CD14-positive monocyte (primary cell): Measurements from ENCODE around the gene SETD1B. TPM values are rescaled to one million over a fixed set of nuclear protein-coding genes. Genes with fewer than 3 reads are reported as not detected.

Experiments used
- DNase-seq, 3 donors: peaks; one replicate each; pipeline ENCODE4 v3.0.0-alpha.2; 2011 to 2022
- H2AFZ ChIP-seq: 2 replicates; pipeline ENCODE4 v1.6.0; 2012; ENCODE audit warnings: mild to moderate bottlenecking, low read depth, low read length, inconsistent platforms; ENCODE audit not compliant: insufficient read depth, poor library complexity, severe bottlenecking
- H3K27ac ChIP-seq, 2 donors: 1 replicate in 1 of 2; 2 replicates in 1 of 2; pipeline ENCODE4 v1.5.1; 2012 to 2013; ENCODE audit warnings: low read length in 2 of 2, control low read depth in 1 of 2, inconsistent platforms in 1 of 2, low read depth in 1 of 2, mild to moderate bottlenecking in 1 of 2
- H3K27me3 ChIP-seq, 2 donors: one replicate each; pipeline versions ENCODE4 v1.6.0 to v1.6.1; 2011 to 2013; ENCODE audit warnings: low read length in 2 of 2; ENCODE audit not compliant: control insufficient read depth in 2 of 2, insufficient read depth in 2 of 2
- H3K36me3 ChIP-seq, 2 donors: replicated peaks in 1 of 2; 1 replicate in 1 of 2; 2 replicates in 1 of 2; pipeline versions ENCODE4 v1.5.1 to v1.6.1; 2012 to 2013; ENCODE audit warnings: low read length in 2 of 2, control low read depth in 1 of 2, inconsistent platforms in 1 of 2, mild to moderate bottlenecking in 1 of 2; ENCODE audit not compliant: insufficient read depth in 2 of 2, control insufficient read depth in 1 of 2
- H3K4me1 ChIP-seq, 2 donors: 1 replicate in 1 of 2; 2 replicates in 1 of 2; pipeline versions ENCODE4 v1.5.1 to v1.6.1; 2012 to 2013; ENCODE audit warnings: low read length in 2 of 2, control low read depth in 1 of 2, inconsistent platforms in 1 of 2, mild to moderate bottlenecking in 1 of 2, moderate library complexity in 1 of 2; ENCODE audit not compliant: insufficient read depth in 2 of 2, control insufficient read depth in 1 of 2
- H3K4me2 ChIP-seq: replicated peaks from 2 replicates; pipeline ENCODE3; 2012; ENCODE audit warnings: low read length, moderate library complexity, mild to moderate bottlenecking; ENCODE audit not compliant: poor library complexity, severe bottlenecking; ENCODE audit errors: extremely low read depth
- H3K4me3 ChIP-seq, 3 experiments: fragments of 200-600 bp in 1 of 3; sonication (generic) in 1 of 3; replicated peaks in 1 of 3; 1 replicate in 2 of 3; 2 replicates in 1 of 3; pipeline ENCODE4 v1.5.1; 2011 to 2013; ENCODE audit warnings: low read length in 3 of 3, mild to moderate bottlenecking in 3 of 3, control low read depth in 2 of 3, low read depth in 2 of 3, inconsistent platforms in 1 of 3, moderate library complexity in 1 of 3
- H3K79me2 ChIP-seq: 2 replicates; pipeline ENCODE4 v1.6.0; 2012; ENCODE audit warnings: mild to moderate bottlenecking, control low read depth, inconsistent platforms, low read length, moderate library complexity; ENCODE audit not compliant: insufficient read depth
- H3K9ac ChIP-seq: 2 replicates; pipeline ENCODE4 v1.6.0; 2017; ENCODE audit warnings: low read length, mild to moderate bottlenecking; ENCODE audit not compliant: insufficient read depth, poor library complexity, severe bottlenecking
- H3K9me3 ChIP-seq, 2 donors: replicated peaks in 1 of 2; 1 replicate in 1 of 2; 2 replicates in 1 of 2; pipeline versions ENCODE4 v1.5.1 to v1.6.1; 2012 to 2013; ENCODE audit warnings: low read length in 2 of 2, control low read depth in 1 of 2; ENCODE audit not compliant: control insufficient read depth in 1 of 2, insufficient read depth in 1 of 2
- H4K20me1 ChIP-seq: 2 replicates; pipeline ENCODE4 v1.6.0; 2012; ENCODE audit warnings: mild to moderate bottlenecking, low read length, control low read depth, moderate library complexity; ENCODE audit not compliant: insufficient read depth
- H3K27ac Mint-ChIP-seq, 7 donors: one replicate each; pipeline ENCODE4 v1.8.0; 2020; ENCODE audit warnings: mild to moderate bottlenecking in 7 of 7, mixed read lengths in 7 of 7, moderate library complexity in 6 of 7, inconsistent platforms in 2 of 7
- H3K27me3 Mint-ChIP-seq, 3 donors: one replicate each; pipeline ENCODE4 v1.8.0; 2021 to 2022; ENCODE audit warnings: low read depth in 3 of 3, mild to moderate bottlenecking in 3 of 3, mixed read lengths in 3 of 3, moderate library complexity in 3 of 3, inconsistent platforms in 1 of 3
- H3K36me3 Mint-ChIP-seq, 2 donors: one replicate each; pipeline ENCODE4 v1.8.0; 2020; ENCODE audit warnings: mixed read lengths in 2 of 2, inconsistent platforms in 1 of 2, mild to moderate bottlenecking in 1 of 2
- H3K4me1 Mint-ChIP-seq: one replicate; pipeline ENCODE4 v1.8.0; 2020; ENCODE audit warnings: mild to moderate bottlenecking, mixed read lengths
- H3K4me3 Mint-ChIP-seq, 2 donors: one replicate each; pipeline ENCODE4 v1.8.0; 2020; ENCODE audit warnings: mild to moderate bottlenecking in 2 of 2, mixed read lengths in 2 of 2, moderate library complexity in 1 of 2
- H3K9me3 Mint-ChIP-seq, 7 donors: one replicate each; pipeline ENCODE4 v1.8.0; 2020 to 2022; ENCODE audit warnings: mixed read lengths in 7 of 7, mild to moderate bottlenecking in 6 of 7, moderate library complexity in 6 of 7, inconsistent platforms in 2 of 7
- WGBS: methylation state at CpG from one replicate; pipeline ENCODE4 v1.1.5; 2013; ENCODE audit warnings: missing lambda C conversion rate; ENCODE audit not compliant: insufficient coverage; 5-methylcytosine and 5-hydroxymethylcytosine counted together
- intact Hi-C, 2 donors: fragments of 100-400 bp; cut with micrococcal nuclease; formaldehyde crosslinking; loops; one replicate each; pipeline versions ENCODE4 v1.15.0 to v1.15.1; 2023
- polyA plus RNA-seq, 3 donors: library from polyadenylated mRNA; depleted of rRNA in 1 of 3; unstranded in 2 of 3; stranded (reverse) in 1 of 3; fragments of 300-500 nt in 2 of 3; fragments of >200 nt in 1 of 3; fragmentation: Illumina TruSeq in 2 of 3; gene quantifications; 1 replicate in 2 of 3; 2 replicates in 1 of 3; pipeline ENCODE4 v1.2.3, GENCODE V29; 2012 to 2021
- TF ChIP-seq, protein P1 (sequence below): fragments of 200-600 bp; IDR thresholded peaks from one replicate; pipeline ENCODE4 v1.8.0; 2022; ENCODE audit warnings: antibody characterized with exemption, mild to moderate bottlenecking

SETD1B gene
- polyA plus RNA-seq, 3 donors = 0.28 to 9.0 (median 0.60) TPM

DNA sequence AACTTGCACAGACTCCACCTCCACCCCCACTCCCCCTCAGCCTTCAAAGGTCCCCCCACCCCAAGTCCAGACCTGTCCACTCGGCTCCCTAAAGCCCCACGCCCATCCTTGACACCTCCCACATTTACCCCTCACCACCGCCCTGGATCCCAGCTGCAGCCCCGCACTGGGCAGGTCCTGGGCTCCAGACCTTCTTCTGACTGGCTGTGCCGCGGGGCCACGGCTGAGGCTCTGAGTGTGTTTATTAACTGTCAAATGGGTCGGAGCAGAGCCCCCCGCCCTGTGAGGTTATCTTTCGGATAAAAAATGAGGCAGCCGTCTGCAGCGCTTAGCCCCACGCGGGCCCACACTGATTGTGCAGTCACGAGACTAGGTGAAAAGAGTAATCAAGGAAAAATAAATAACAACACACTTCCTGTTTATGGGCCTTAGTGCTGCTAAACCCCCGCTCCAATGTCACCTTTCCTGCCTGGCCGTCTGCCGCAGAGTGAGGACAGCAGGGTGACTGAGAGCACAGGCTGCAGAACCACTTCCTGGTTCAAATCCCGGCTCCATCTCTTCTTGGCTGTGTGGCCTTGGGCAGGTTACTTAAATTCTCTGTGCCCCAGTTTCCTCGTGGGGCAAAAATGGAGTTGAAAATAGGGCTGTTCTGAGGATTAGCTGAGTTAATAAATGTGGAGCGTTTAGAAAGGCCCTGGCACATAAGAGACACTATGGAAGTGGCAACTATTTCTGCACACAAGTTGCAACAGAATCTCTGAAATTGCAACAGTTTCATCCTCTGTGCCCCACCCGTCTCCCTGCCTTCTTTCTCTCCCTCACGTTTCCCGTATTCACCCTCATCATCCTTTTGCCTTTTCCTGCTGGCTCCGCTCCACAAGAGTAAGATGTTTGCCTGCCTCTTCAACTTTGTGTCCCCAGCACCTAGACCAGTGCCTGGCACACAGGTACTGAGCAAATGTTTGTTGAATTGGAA, 9.4 kb downstream of the SETD1B start:
- H3K4me1 ChIP-seq = peaks cover 38 to 46% of the 10 kb centered on the region in 2 donors
- peaks cover 56 to 70% of the 10 kb centered on the region in 2 donors for H3K36me3 Mint-ChIP-seq
- WGBS = 36% methylated on average over 12 of the region's 25 CpGs
- H2AFZ ChIP-seq = no peak overlapping the region
- TF ChIP-seq, protein P1, sequence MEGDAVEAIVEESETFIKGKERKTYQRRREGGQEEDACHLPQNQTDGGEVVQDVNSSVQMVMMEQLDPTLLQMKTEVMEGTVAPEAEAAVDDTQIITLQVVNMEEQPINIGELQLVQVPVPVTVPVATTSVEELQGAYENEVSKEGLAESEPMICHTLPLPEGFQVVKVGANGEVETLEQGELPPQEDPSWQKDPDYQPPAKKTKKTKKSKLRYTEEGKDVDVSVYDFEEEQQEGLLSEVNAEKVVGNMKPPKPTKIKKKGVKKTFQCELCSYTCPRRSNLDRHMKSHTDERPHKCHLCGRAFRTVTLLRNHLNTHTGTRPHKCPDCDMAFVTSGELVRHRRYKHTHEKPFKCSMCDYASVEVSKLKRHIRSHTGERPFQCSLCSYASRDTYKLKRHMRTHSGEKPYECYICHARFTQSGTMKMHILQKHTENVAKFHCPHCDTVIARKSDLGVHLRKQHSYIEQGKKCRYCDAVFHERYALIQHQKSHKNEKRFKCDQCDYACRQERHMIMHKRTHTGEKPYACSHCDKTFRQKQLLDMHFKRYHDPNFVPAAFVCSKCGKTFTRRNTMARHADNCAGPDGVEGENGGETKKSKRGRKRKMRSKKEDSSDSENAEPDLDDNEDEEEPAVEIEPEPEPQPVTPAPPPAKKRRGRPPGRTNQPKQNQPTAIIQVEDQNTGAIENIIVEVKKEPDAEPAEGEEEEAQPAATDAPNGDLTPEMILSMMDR = no peak
- no peaks in the 10 kb centered on the region for H3K9me3 ChIP-seq
- no peaks in the 10 kb centered on the region for H3K27me3 ChIP-seq
- peak overlapping the region; percentile 79 to 90 for H3K4me3 Mint-ChIP-seq
- peaks cover 67 to 70% of the 10 kb centered on the region in 2 donors for H3K36me3 ChIP-seq
- peak overlapping the region in 2 of 3 experiments; percentile 67 to 89 for H3K4me3 ChIP-seq
- H3K9ac ChIP-seq = peak overlapping the region; percentile 60
- peak overlapping the region; percentile 62 to 79 for H3K27ac ChIP-seq
- H3K4me1 Mint-ChIP-seq = peaks cover 42% of the 10 kb centered on the region
- peak overlapping the region; percentile 75 to 94 (median 87) for H3K27ac Mint-ChIP-seq
- H4K20me1 ChIP-seq = peaks cover 98% of the 10 kb centered on the region
- peak overlapping the region; percentile 100 for H3K4me2 ChIP-seq
- DNase-seq = peak in 2 of 3 donors; percentile 57 to 66
- intact Hi-C loops = loop anchor here (1.0 to 5.0 kb wide), 3 partner anchors 19 to 37 kb away; no protein-coding TSS in a partner anchor
- peaks cover 0 to 2% (median 0%) of the 10 kb centered on the region in 7 donors for H3K9me3 Mint-ChIP-seq
- H3K27me3 Mint-ChIP-seq = peaks cover 0 to 2% (median 0%) of the 10 kb centered on the region in 3 donors
- H3K79me2 ChIP-seq = peaks cover 95% of the 10 kb centered on the region

DNA sequence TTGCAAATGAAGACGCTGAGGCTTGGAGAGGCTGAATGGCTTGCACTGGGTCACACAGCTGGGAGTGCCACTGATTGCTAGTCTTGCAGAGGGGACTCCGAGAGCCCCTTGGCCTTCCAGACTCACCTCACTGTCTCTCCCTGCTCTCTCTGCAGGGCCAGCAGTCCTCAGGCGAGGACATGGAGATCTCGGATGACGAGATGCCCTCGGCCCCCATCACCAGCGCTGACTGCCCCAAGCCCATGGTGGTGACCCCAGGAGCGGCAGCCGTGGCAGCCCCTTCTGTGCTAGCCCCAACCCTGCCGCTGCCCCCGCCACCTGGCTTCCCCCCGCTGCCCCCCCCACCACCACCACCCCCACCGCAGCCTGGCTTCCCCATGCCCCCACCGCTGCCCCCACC, 10.1 kb downstream of the SETD1B start:
- H3K4me3 Mint-ChIP-seq = no peak overlapping the region
- Histone ChIP-seq H3K9ac (no peak overlapping the region), H3K79me2 (peaks cover 89% of the 10 kb centered on the region), H3K27me3 (no peaks in the 10 kb centered on the region), H3K4me1 (peaks cover 38 to 42% of the 10 kb centered on the region in 2 donors), H3K36me3 (peaks cover 60 to 68% of the 10 kb centered on the region in 2 donors), H3K27ac (peak overlapping the region in 1 of 2 donors; percentile 79), H3K4me2 (peak overlapping the region; percentile 100), H3K4me3 (peak overlapping the region in 1 of 3 experiments; percentile 89), H3K9me3 (no peaks in the 10 kb centered on the region), H4K20me1 (peaks cover 93% of the 10 kb centered on the region), H2AFZ (no peak overlapping the region)
- H3K27me3 Mint-ChIP-seq = peaks cover 0 to 2% (median 0%) of the 10 kb centered on the region in 3 donors
- peaks cover 38% of the 10 kb centered on the region for H3K4me1 Mint-ChIP-seq
- WGBS = 98% methylated on average over 6 of the region's 14 CpGs
- peaks cover 0 to 1% (median 0%) of the 10 kb centered on the region in 7 donors for H3K9me3 Mint-ChIP-seq
- intact Hi-C loops = loop anchor here (1.0 to 5.0 kb wide), 2 partner anchors 37 to 38 kb away; no protein-coding TSS in a partner anchor
- peak overlapping the region; percentile 64 to 94 (median 87) for H3K27ac Mint-ChIP-seq
- TF ChIP-seq, protein P1 = no peak
- H3K36me3 Mint-ChIP-seq = peaks cover 53 to 68% of the 10 kb centered on the region in 2 donors
- no peak for DNase-seq
